ENCODE measurements around the gene MPP2.
"Not testable (repeated sequence)": the region's sequence is repeated elsewhere in the genome, so short reads cannot be mapped to it uniquely, and the experiment has no call there.

Gene MPP2

GRCh38 chr17:43875476-43876147, 31.7 kb downstream of the MPP2 start:
- no peak for DNase-seq (ENCODE audit: low spot score)

DNA sequence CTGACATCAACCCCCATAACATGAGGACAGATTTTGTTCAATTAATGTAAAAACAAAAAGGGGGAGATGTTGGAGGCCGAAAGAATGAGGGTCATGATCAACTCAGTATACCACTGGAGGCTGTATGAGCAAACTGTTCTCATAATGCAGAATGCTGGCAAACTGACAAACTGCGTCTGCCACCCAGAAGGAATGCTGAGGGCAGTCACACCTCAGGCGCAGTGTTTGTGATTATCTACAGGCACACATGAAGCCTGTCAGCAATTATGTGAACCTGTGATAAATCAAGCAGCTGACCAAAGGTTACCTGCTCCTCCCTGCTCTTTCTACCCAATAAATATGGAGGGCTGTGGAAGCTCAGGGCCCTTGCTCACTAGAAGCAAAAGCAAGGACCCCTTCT, 33.0 kb downstream of the MPP2 start:
- no peak for DNase-seq (ENCODE audit: low spot score)

GRCh38 chr17:43873815-43874214, 33.5 kb downstream of the MPP2 start:
- DNase-seq (ENCODE audit: low spot score), result no peak

DNA sequence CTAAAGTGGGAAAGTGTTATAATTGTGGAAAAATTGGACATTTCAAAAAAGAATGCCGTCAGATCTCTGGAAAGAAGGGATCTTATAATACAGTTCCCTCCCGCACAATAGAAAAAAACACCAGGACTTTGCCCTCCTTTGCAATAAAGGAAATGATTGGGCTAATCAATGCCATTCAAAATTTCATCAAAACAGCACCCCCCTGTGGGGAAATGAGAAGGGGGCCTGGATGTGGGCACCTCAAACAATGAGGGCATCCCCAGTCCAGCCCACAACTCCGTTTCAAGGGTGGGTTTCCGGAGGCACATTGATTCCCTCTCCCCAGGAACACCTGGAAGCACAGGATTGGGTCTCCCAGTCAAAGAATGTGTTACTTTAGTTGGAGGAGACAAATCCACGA, 34.2 kb downstream of the MPP2 start:
- DNase-seq (ENCODE audit: low spot score), result no peak

GRCh38 chr17:43871946-43872690, 35.2 kb downstream of the MPP2 start:
- DNase-seq (ENCODE audit: low spot score), result no peak

DNA sequence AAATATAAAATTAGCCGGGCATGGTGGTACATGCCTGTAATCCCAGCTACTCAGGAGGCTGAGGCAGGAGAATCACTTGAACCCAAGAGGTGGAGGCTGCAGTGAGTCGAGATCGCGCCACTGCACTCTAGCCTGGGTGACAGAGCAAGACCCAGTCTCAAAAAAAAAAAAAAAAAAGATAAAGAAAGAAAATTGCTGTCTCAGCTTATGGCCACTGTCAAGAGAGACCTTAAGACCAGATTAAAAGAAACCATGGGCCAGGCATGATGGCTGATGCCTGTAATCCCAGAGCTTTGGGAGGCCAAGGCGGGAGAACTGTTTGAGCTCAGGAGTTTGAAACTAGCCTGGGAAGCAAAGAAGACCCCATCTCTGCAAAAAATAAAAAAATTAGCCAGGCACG, 38.3 kb downstream of the MPP2 start:
- not testable (repeated sequence) for DNase-seq (ENCODE audit: low spot score)

- no peak for DNase-seq (ENCODE audit: low spot score)
Measured at GRCh38 chr17:43868226-43868994, 38.9 kb downstream of the MPP2 start.

DNA sequence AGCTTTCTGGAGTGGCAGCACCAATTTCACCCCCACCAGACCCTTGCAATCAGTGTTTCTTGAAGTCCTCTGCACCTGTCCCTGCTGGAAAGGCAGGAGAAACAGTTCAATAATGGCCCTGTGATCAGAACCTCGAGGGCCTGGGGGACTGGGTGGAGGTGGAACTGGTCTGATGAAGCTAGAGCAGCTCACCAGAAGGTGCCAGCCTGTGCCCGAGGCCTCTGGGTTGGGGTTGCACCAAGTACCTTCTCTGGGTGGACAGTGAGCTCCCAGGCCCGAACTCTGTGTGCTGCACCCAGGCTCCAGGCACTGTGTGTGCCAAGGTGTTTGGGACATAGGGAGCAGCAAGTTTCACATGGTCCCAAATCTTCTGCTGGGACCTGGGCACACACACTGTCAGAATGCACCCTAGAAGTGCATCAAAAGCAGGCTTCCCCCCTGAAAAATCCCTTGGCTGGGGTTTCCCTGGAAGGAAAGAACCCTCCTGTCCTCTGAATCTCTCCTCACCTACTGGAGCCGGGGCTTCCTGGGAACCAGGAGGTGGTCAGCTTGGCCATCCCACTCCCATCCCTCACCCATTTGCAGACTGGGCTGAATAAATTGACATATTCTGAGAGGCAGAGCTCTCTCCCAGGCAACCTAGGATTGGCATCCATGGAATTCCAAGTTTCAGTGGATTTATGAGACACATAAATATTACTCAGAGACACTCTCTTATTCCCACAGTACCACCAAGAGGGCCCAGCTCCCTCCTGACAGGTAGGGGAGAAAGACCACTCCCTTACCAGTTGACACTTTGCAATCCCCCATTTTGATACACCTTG, 43.0 kb downstream of the MPP2 start:
- no peak for DNase-seq (ENCODE audit: low spot score)

GRCh38 chr17:43861960-43862359, 45.4 kb downstream of the MPP2 start:
- no peak for DNase-seq (ENCODE audit: low spot score)

DNA sequence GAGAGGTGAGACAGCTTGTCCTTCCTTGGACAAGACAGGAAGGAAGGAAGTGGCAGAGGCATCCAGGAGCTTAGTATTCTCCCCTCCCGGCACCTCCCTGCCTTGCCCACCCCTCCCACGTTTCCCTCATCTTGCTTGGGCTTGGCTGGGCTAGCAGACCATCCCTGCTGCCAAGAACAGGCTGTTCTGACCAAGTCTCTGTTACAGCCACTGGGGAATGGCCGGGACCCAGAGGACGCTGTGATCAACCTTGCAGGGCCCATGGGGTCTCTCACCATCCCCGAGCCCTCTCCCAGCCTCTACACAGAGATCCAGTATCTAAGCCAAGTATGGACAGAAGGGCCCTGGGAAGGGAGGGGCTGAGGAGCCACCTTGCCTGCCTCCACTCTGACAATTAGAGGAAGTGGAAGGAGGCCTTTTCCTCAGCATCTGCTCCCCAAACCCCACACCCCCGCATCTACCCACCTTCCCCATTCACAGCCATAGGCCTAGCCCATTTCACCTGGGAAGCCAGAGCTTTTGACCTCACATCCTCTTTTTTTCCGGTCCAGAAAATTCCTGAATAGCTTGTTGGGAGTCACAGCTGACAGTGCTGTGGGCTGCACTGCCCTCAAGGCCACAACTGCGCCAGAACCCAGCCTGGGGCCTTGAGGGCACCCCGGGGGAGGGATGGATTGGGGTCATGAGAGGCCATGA, 46.3 kb downstream of the MPP2 start:
- no peak for DNase-seq (ENCODE audit: low spot score)

- no peak for DNase-seq (ENCODE audit: low spot score)
Measured at GRCh38 chr17:43860077-43860725, 47.1 kb downstream of the MPP2 start.

GRCh38 chr17:43857957-43858600, 49.3 kb downstream of the MPP2 start:
- DNase-seq (ENCODE audit: low spot score), result no peak

GRCh38 chr17:43857141-43857540, 50.2 kb downstream of the MPP2 start:
- DNase-seq (ENCODE audit: low spot score), result no peak

DNA sequence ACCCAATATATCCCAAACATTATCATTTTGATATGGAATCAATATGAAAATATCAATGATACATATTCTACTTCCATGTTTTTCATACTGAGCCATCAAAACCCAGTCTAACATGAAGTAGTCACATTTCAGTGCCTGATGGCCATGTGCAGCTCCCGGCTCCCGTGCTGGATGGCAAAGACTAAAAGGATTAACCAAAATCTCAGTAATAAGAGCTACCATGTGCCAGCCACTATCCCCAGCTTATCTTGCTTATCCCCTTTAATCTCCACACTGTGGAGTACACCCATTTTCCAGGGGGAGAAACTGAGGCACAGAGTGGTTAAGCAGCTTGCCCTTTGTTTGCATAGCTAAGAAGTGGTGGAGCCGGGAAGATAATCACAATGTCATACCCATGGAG, 51.2 kb downstream of the MPP2 start:
- no peak for DNase-seq (ENCODE audit: low spot score)

GRCh38 chr17:43855061-43855460, 52.3 kb downstream of the MPP2 start:
- DNase-seq (ENCODE audit: low spot score), result no peak

GRCh38 chr17:43854498-43854897, 52.8 kb downstream of the MPP2 start:
- no peak for DNase-seq (ENCODE audit: low spot score)

DNA sequence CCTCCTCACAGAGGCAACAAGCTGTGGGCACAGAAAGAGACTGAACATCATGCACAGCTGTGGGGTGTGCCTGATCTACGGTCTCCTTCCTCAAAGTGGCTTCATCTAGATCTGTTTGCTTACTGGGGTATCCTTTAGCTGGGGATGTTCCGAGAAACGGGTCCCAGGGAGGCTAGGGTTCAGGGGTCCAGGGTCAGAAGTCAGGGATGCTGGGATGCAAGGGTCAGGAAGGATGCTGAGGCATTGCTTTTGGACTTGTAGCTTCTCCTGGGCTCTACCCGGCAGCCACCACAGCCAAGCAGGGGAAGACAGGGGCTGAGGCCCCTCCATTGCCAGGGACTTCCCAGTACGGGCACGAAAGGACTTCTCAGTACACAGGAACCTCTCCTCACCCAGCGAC, 53.8 kb downstream of the MPP2 start:
- no peak for DNase-seq (ENCODE audit: low spot score)

DNA sequence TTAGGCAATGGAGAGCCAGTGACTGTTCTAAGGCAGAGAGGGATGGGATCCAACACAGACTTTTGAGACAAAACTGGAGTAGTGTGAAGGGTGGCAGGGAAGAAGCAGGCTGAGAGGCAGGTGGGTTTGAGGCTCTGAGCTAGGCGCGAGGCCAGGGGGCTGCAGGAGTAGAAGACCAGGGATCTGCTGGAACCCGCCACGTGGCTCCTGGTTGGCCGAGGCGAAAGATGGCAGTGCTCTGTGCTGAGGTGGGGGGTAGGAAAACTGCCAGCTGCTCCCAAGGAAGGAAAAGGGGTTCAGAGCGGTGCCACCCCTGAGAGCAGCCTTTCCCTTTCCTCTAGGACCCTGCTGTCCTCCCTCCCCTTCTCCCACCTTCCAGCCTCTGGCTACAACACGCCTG, 54.8 kb downstream of the MPP2 start:
- no peak for DNase-seq (ENCODE audit: low spot score)

DNA sequence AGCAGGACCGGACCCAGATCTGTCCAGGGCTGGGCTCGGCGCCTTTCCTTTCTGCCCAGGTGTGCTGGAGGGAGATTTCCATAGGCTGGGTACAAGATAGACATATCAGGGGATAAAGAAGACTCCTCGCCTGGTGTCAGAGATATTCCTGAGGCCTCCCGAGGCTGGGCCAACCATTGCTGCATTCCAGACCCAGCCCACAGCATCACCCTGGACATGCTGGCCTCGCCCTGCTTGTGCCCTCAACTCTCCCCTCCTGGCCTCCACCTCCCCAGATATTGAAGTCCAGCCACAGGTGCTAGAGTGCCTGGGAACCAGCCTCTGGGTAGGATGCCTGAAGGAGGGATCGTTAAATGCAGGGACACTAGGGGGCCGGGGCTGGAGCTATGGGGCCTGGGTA, 58.2 kb downstream of the MPP2 start:
- DNase-seq (ENCODE audit: low spot score), result no peak

DNA sequence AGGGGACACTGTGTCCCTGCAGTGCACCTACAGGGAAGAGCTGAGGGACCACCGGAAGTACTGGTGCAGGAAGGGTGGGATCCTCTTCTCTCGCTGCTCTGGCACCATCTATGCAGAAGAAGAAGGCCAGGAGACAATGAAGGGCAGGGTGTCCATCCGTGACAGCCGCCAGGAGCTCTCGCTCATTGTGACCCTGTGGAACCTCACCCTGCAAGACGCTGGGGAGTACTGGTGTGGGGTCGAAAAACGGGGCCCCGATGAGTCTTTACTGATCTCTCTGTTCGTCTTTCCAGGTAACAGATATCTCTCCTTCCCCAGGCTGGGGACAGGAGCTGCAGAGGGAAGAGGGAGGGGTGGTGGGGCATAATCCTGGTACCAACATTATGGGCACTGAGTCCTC, 58.7 kb downstream of the MPP2 start:
- no peak for DNase-seq (ENCODE audit: low spot score)

GRCh38 chr17:43846963-43847371, 60.4 kb downstream of the MPP2 start, which contains the start of gene CD300LG:
Gene CD300LG, plus strand, starts transcription at chr17:43847176. Its CDS starts 41 bp downstream, at chr17:43847217.
- DNase-seq (ENCODE audit: low spot score), result no peak
